ENCODE measurements around the gene TNFRSF12A. TPM values are rescaled to one million over a fixed set of nuclear protein-coding genes. Genes with fewer than 3 reads are reported as not detected.

Gene TNFRSF12A
- total RNA-seq, 1 experiment from 2014 or later: 147 TPM

GRCh38 chr16:3028716-3029319 is 8.7 kb downstream of the TNFRSF12A start:
- Histone ChIP-seq H3K27ac (ENCODE audit: insufficient read length, low read depth, low read length) (no peak overlapping the region), H2BK120ac (ENCODE audit: low read depth, low read length, poor library complexity, severe bottlenecking) (no peak overlapping the region), H2BK15ac (ENCODE audit: low read depth, low read length) (no peak overlapping the region), H3K18ac (ENCODE audit: insufficient read length, low read depth, low read length) (no peak overlapping the region), H3K4me1 (ENCODE audit: insufficient read depth, low read length) (no peaks in the 10 kb centered on the region), H2BK12ac (ENCODE audit: insufficient read length, low read depth, low read length) (no peak overlapping the region), H3K14ac (ENCODE audit: insufficient read depth, low read length) (no peak overlapping the region), H3K9ac (ENCODE audit: extremely low read depth, insufficient read length, low read length) (no peak overlapping the region), H3K23ac (ENCODE audit: insufficient read length, low read depth, low read length) (no peak overlapping the region), H2BK5ac (ENCODE audit: insufficient read length, low read length) (no peak overlapping the region), H2BK20ac (ENCODE audit: low read depth, low read length, poor library complexity, severe bottlenecking) (no peak overlapping the region), H3K4ac (ENCODE audit: low read depth, low read length) (no peak overlapping the region), H2AFZ (ENCODE audit: low read length) (no peak overlapping the region), H4K91ac (ENCODE audit: insufficient read length, low read depth, low read length) (no peak overlapping the region), H3K79me2 (ENCODE audit: insufficient read depth, low read length) (no peaks in the 10 kb centered on the region), H4K20me1 (ENCODE audit: control insufficient read depth, insufficient read depth, insufficient read length) (peaks cover 3% of the 10 kb centered on the region), H4K5ac (ENCODE audit: insufficient read length, low read depth, low read length) (no peak overlapping the region), H3K23me2 (ENCODE audit: insufficient read length, low read depth, low read length, poor library complexity, severe bottlenecking) (no peaks in the 10 kb centered on the region), H3T11ph (ENCODE audit: low read length) (no peak overlapping the region), H3K27me3 (ENCODE audit: insufficient read depth, low read length) (no peaks in the 10 kb centered on the region), H3K56ac (ENCODE audit: insufficient read length, low read depth, low read length) (no peak overlapping the region), H4K8ac (replicated peaks; ENCODE audit: insufficient read length, low read depth, low read length) (no peak overlapping the region), H3K4me2 (ENCODE audit: insufficient read depth, insufficient read length, low read length) (no peak overlapping the region), H2AK5ac (ENCODE audit: insufficient read length, low read length) (no peak overlapping the region), H3K79me1 (ENCODE audit: insufficient read depth, low read depth, low read length, poor library complexity, severe bottlenecking) (no peaks in the 10 kb centered on the region), H3K9me3 (ENCODE audit: control insufficient read depth, low read depth, low read length) (no peaks in the 10 kb centered on the region)
- peak overlapping the region in 1 of 2 experiments; percentile 55; a peak in 2 of 5 replicates for H3K4me3 Mint-ChIP-seq
- H3K9me3 Mint-ChIP-seq: no peaks in the 10 kb centered on the region
- DNase-seq: no peak
- H3K4me1 Mint-ChIP-seq: peaks cover 14 to 39% of the 10 kb centered on the region in 2 experiments
- no CpG with 5 or more reads among the region's 15 CpGs for WGBS (ENCODE audit: extremely low coverage, insufficient read length, low lambda C conversion rate)
- H3K27me3 Mint-ChIP-seq (ENCODE audit: low read depth): peaks cover 13% of the 10 kb centered on the region
- no peak overlapping the region for H3K27ac Mint-ChIP-seq
- H3K36me3 Mint-ChIP-seq (ENCODE audit: insufficient read depth in 1 of 3, low read depth in 3 of 3): peaks cover 13 to 38% (median 34%) of the 10 kb centered on the region in 3 experiments
- TF ChIP-seq, protein P1, sequence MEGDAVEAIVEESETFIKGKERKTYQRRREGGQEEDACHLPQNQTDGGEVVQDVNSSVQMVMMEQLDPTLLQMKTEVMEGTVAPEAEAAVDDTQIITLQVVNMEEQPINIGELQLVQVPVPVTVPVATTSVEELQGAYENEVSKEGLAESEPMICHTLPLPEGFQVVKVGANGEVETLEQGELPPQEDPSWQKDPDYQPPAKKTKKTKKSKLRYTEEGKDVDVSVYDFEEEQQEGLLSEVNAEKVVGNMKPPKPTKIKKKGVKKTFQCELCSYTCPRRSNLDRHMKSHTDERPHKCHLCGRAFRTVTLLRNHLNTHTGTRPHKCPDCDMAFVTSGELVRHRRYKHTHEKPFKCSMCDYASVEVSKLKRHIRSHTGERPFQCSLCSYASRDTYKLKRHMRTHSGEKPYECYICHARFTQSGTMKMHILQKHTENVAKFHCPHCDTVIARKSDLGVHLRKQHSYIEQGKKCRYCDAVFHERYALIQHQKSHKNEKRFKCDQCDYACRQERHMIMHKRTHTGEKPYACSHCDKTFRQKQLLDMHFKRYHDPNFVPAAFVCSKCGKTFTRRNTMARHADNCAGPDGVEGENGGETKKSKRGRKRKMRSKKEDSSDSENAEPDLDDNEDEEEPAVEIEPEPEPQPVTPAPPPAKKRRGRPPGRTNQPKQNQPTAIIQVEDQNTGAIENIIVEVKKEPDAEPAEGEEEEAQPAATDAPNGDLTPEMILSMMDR (conservative IDR thresholded peaks at IDR 0.05): no peak

Data from H9 (cell line).